Measurements from ENCODE around the gene NTMT1.

The NTMT1 gene

DNA sequence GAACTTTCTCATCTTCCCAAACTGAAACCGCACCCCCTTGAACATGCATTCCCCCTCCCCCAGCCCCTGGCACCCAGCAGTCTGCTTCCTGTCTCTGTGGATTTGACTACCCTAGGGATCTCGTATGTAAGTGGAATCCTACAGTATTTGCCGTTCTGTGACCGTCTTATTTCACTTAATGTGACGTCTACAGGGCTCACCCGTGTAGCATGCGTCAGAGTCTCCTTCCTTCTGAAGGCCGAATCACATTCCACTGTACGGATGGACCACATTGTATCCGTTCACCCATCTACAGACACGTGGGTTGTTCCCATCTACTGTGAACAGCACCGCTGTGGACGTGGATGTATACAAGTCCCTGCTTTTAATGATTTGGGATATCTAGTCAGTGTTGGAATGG is 44.0 kb downstream of the NTMT1 start:
- no peak for TF ChIP-seq CTCF (IDR thresholded peaks at IDR 0.05; ENCODE audit: low read depth, low read length)
- Histone ChIP-seq H3K36me3 (no peaks in the 10 kb centered on the region), H3K27ac (no peak overlapping the region), H3K27me3 (ENCODE audit: insufficient read depth, low read depth, severe bottlenecking) (no peaks in the 10 kb centered on the region), H3K9me3 (ENCODE audit: severe bottlenecking) (no peaks in the 10 kb centered on the region), H3K4me3 (ENCODE audit: low read depth, low read length) (no peak overlapping the region)
- DNase-seq, result no peak

- Histone ChIP-seq H3K4me3 (ENCODE audit: low read depth, low read length) (no peak overlapping the region), H3K27ac (no peak overlapping the region), H3K9me3 (ENCODE audit: severe bottlenecking) (no peaks in the 10 kb centered on the region), H3K36me3 (no peaks in the 10 kb centered on the region), H3K27me3 (ENCODE audit: insufficient read depth, low read depth, severe bottlenecking) (no peaks in the 10 kb centered on the region)
- no peak for TF ChIP-seq CTCF (IDR thresholded peaks at IDR 0.05; ENCODE audit: low read depth, low read length)
- no peak for DNase-seq
Measured at GRCh38 chr9:129671065-129671464, 45.1 kb downstream of the NTMT1 start.

DNA sequence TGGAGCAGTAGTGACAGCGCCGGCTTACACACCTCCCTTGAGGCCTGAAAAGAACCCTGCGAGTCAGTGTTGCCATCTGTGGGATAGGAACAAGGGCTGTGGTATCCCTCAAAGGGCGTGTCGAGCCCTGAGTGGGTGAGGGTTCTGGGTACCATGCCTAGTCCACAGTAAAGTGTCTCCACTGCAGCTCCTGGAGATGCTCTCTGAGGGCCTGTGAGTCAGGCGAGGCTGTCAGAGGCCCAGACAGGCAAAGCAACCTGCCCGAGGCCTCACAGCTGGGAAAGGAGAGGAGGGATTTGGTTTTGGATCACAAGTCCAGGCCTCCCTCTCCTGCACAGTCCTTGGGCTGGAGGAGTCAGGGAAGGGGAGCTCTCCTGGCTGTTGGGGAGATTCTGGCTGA is 45.6 kb downstream of the NTMT1 start:
- Histone ChIP-seq H3K36me3 (no peaks in the 10 kb centered on the region), H3K4me3 (ENCODE audit: low read depth, low read length) (no peak overlapping the region), H3K27ac (no peak overlapping the region), H3K9me3 (ENCODE audit: severe bottlenecking) (no peaks in the 10 kb centered on the region), H3K27me3 (ENCODE audit: insufficient read depth, low read depth, severe bottlenecking) (no peaks in the 10 kb centered on the region)
- DNase-seq, result no peak
- TF ChIP-seq CTCF (IDR thresholded peaks at IDR 0.05; ENCODE audit: low read depth, low read length), result no peak

DNA sequence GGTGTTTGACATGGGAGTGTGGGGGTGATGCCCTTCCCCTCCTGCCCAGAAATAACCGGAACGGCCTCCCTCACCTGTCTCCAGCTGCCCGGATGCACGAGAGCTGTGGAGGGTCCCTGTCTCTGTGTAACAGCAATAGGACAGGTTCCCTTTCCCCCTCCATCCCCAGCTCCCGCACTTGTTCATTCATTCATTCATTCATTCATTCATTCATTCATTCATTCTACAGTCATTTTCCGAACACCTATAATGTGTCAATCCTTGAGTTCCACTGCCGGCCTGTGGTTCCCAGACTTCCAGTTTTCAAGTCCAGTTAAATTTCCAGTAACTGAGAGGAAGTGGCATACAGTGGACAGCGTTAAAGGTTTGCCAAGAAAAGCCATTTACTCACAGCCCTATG is 46.7 kb downstream of the NTMT1 start:
- Histone ChIP-seq H3K4me3 (ENCODE audit: low read depth, low read length) (no peak overlapping the region), H3K27me3 (ENCODE audit: insufficient read depth, low read depth, severe bottlenecking) (no peaks in the 10 kb centered on the region), H3K36me3 (no peaks in the 10 kb centered on the region), H3K9me3 (ENCODE audit: severe bottlenecking) (no peaks in the 10 kb centered on the region), H3K27ac (no peak overlapping the region)
- no peak for DNase-seq
- TF ChIP-seq CTCF (IDR thresholded peaks at IDR 0.05; ENCODE audit: low read depth, low read length), result no peak

DNA sequence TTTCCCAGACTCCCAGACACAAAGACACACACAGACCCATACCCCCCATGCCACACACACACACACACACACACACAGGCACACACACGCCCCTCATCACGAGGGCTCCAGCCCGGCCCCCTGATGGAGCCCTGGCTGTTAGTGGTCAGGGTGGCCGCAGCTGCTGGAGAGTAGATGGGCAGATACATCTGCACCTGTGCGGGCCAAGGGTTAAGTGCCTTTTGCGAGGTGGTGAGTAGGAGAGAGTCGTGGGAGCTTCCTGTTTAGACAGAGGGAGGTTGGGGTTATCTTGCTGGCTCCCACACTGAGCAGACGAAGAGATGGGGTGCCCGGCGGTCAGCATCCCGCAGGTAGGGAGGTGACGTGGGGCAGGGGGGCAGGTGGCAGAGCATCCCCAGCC is 47.6 kb downstream of the NTMT1 start:
- H3K9me3 ChIP-seq (ENCODE audit: severe bottlenecking), result no peaks in the 10 kb centered on the region
- TF ChIP-seq CTCF (IDR thresholded peaks at IDR 0.05; ENCODE audit: low read depth, low read length), result no peak

GRCh38 chr9:129674229-129674628 is 48.3 kb downstream of the NTMT1 start:
- Histone ChIP-seq H3K9me3 (ENCODE audit: severe bottlenecking) (no peaks in the 10 kb centered on the region), H3K27ac (no peak overlapping the region), H3K36me3 (no peaks in the 10 kb centered on the region), H3K27me3 (ENCODE audit: insufficient read depth, low read depth, severe bottlenecking) (no peaks in the 10 kb centered on the region), H3K4me3 (ENCODE audit: low read depth, low read length) (no peak overlapping the region)
- no peak for DNase-seq
- TF ChIP-seq CTCF (IDR thresholded peaks at IDR 0.05; ENCODE audit: low read depth, low read length), result no peak

More for the DNA sequence above, 47.6 kb downstream of the NTMT1 start:
- no peak overlapping the region for H3K4me3 ChIP-seq (ENCODE audit: low read depth, low read length)
- H3K27ac ChIP-seq, result no peak overlapping the region
- no peaks in the 10 kb centered on the region for H3K27me3 ChIP-seq (ENCODE audit: insufficient read depth, low read depth, severe bottlenecking)
- H3K36me3 ChIP-seq, result no peaks in the 10 kb centered on the region
- no peak for DNase-seq

Data from WERI-Rb-1 (cell line).